Thoracic aorta (tissue), 2 donors: ENCODE measurements around the gene ZNF26. TPM values are rescaled to one million over a fixed set of nuclear protein-coding genes. Genes with fewer than 3 reads are reported as not detected.

Experiments used
- ATAC-seq: fragments of 150-250 bp; one replicate; pipeline ENCODE4 v1.8.0; 2017; ENCODE audit warnings: low read depth; ENCODE audit not compliant: insufficient number of reproducible peaks, low FRiP score
- DNase-seq: peaks from one replicate; pipeline ENCODE4 v3.0.0-alpha.2; 2020; ENCODE audit warnings: low spot score
- H3K27ac ChIP-seq, 2 donors: fragments of 200-600 bp; sonication (generic); 1 replicate in 1 of 2; 2 replicates in 1 of 2; pipeline ENCODE4 v1.5.1; 2016; ENCODE audit warnings: mild to moderate bottlenecking in 2 of 2, moderate library complexity in 2 of 2
- H3K27me3 ChIP-seq: fragments of 200-600 bp; sonication (generic); replicated peaks from 2 replicates; pipeline ENCODE4 v1.6.0; 2016; ENCODE audit warnings: mild to moderate bottlenecking; ENCODE audit not compliant: insufficient read depth
- H3K36me3 ChIP-seq: fragments of 200-600 bp; sonication (generic); one replicate; pipeline ENCODE4 v1.5.1; 2016
- H3K4me1 ChIP-seq, 2 donors: fragments of 200-600 bp; sonication (generic); 1 replicate in 1 of 2; 2 replicates in 1 of 2; pipeline versions ENCODE4 v1.5.1 to v1.6.0; 2016; ENCODE audit warnings: low read depth in 2 of 2, mild to moderate bottlenecking in 1 of 2; ENCODE audit not compliant: control insufficient read depth in 1 of 2
- H3K4me3 ChIP-seq: fragments of 200-600 bp; sonication (generic); 2 replicates; pipeline ENCODE4 v1.5.1; 2016; ENCODE audit warnings: mild to moderate bottlenecking
- H3K9me3 ChIP-seq: fragments of 200-600 bp; sonication (generic); 2 replicates; pipeline ENCODE4 v1.5.1; 2016
- CTCF ChIP-seq: fragments of 200-600 bp; sonication (generic); IDR thresholded peaks from one replicate; pipeline ENCODE4 v1.5.1; 2019; ENCODE audit warnings: antibody characterized with exemption
- total RNA-seq, 2 donors: library from RNA; depleted of rRNA; stranded (reverse); fragments of >200 nt; gene quantifications; one replicate each; pipeline versions ENCODE4 v1.1.0 to v1.2.3, GENCODE V29; 2016

Gene ZNF26
- total RNA-seq, 2 donors from 2014 or later: 8.1 to 18.8 TPM

GRCh38 chr12:133063556-133063955, 77.4 kb downstream of the ZNF26 start:
- Histone ChIP-seq H3K36me3 (peaks cover 8% of the 10 kb centered on the region), H3K27me3 (no peaks in the 10 kb centered on the region), H3K4me1 (no peaks in the 10 kb centered on the region), H3K27ac (no peak overlapping the region), H3K4me3 (no peak overlapping the region), H3K9me3 (peaks cover 97% of the 10 kb centered on the region)
- no peak for TF ChIP-seq CTCF
- ATAC-seq (no peak), DNase-seq (no peak)

GRCh38 chr12:133073836-133074235, 87.7 kb downstream of the ZNF26 start:
- H3K9me3 ChIP-seq: peaks cover 86% of the 10 kb centered on the region
- H3K36me3 ChIP-seq: no peaks in the 10 kb centered on the region
- H3K4me3 ChIP-seq: no peak overlapping the region
- no peak for TF ChIP-seq CTCF
- DNase-seq: no peak
- no peaks in the 10 kb centered on the region for H3K4me1 ChIP-seq
- no peak for ATAC-seq
- H3K27ac ChIP-seq: no peak overlapping the region
- no peaks in the 10 kb centered on the region for H3K27me3 ChIP-seq

Other genes starting within 250 kb of the ZNF26 start
- gene ANKLE2, start 224.5 kb upstream of the ZNF26 start, total RNA-seq: 100 to 1,000 TPM in 1 of 2 donors, 10 to 100 TPM in 1; 78.0 to 104 TPM
- 100 to 1,000 TPM; 125 to 137 TPM for gene GOLGA3, start 157.5 kb upstream of the ZNF26 start, total RNA-seq
- 10 to 100 TPM; 72.3 to 75.6 TPM for gene CHFR, start 98.8 kb upstream of the ZNF26 start, total RNA-seq
- 10 to 100 TPM in 1 of 2 donors, 1 to 10 TPM in 1; 7.0 to 23.2 TPM for gene ZNF605, start 30.1 kb upstream of the ZNF26 start, total RNA-seq
- gene ZNF84, start 51.1 kb downstream of the ZNF26 start, total RNA-seq: 10 to 100 TPM; 29.0 to 39.4 TPM
- 10 to 100 TPM in 1 of 2 donors, 1 to 10 TPM in 1; 5.0 to 16.2 TPM for gene ZNF140, start 94.6 kb downstream of the ZNF26 start, total RNA-seq
- gene ZNF891, start 143.9 kb downstream of the ZNF26 start, total RNA-seq: 1 to 10 TPM; 4.3 to 5.4 TPM
- gene ZNF10, start 144.3 kb downstream of the ZNF26 start, total RNA-seq: 10 to 100 TPM; 13.9 to 14.7 TPM
- 10 to 100 TPM; 21.3 to 25.5 TPM for gene ZNF268, start 195.1 kb downstream of the ZNF26 start, total RNA-seq
- not detected for gene ANHX, start 249.5 kb downstream of the ZNF26 start, total RNA-seq